Mesendoderm (in vitro differentiated cells): ENCODE results near the gene ATF7IP.

Source experiments
- DNase-seq: peaks from one replicate; pipeline ENCODE4 v3.0.0; 2013
- H2AK5ac ChIP-seq: 2 replicates; pipeline ENCODE4 v1.6.1; 2013; ENCODE audit warnings: low read length, inconsistent platforms
- H2BK120ac ChIP-seq: 2 replicates; pipeline ENCODE4 v1.6.1; 2013; ENCODE audit warnings: low read depth, mild to moderate bottlenecking, low read length, moderate library complexity, mixed read lengths
- H2BK15ac ChIP-seq: replicated peaks from 2 replicates; pipeline ENCODE4 v1.6.1; 2013; ENCODE audit warnings: low read depth, mild to moderate bottlenecking, moderate library complexity
- H2BK5ac ChIP-seq: 2 replicates; pipeline ENCODE4 v1.6.1; 2013; ENCODE audit warnings: low read length, inconsistent platforms
- H3K18ac ChIP-seq: 2 replicates; pipeline ENCODE4 v1.6.1; 2013; ENCODE audit warnings: mild to moderate bottlenecking, low read length, mixed read lengths
- H3K23ac ChIP-seq: one replicate; pipeline ENCODE4 v1.6.1; 2013; ENCODE audit warnings: low read length
- H3K27ac ChIP-seq: 2 replicates; pipeline ENCODE4 v1.5.1; 2013; ENCODE audit warnings: low read depth, mild to moderate bottlenecking, inconsistent platforms, low read length, moderate library complexity
- H3K27me3 ChIP-seq: 2 replicates; pipeline ENCODE4 v1.6.1; 2013; ENCODE audit warnings: low read length, control low read depth, mild to moderate bottlenecking, inconsistent platforms; ENCODE audit not compliant: insufficient read depth, poor library complexity
- H3K36me3 ChIP-seq: 2 replicates; pipeline ENCODE4 v1.6.1; 2013; ENCODE audit warnings: low read length, inconsistent platforms; ENCODE audit not compliant: control insufficient read depth, insufficient read depth
- H3K4ac ChIP-seq: one replicate; pipeline ENCODE4 v1.6.1; 2013; ENCODE audit warnings: low read depth, mild to moderate bottlenecking, low read length, moderate library complexity
- H3K4me1 ChIP-seq: 2 replicates; pipeline ENCODE4 v1.6.1; 2013; ENCODE audit warnings: low read depth, low read length, inconsistent platforms; ENCODE audit not compliant: control insufficient read depth
- H3K4me2 ChIP-seq: 2 replicates; pipeline ENCODE4 v1.6.1; 2013; ENCODE audit warnings: low read length
- H3K4me3 ChIP-seq: 2 replicates; pipeline ENCODE4 v1.5.1; 2013; ENCODE audit warnings: mild to moderate bottlenecking, low read length
- H3K56ac ChIP-seq: one replicate; pipeline ENCODE4 v1.6.1; 2013; ENCODE audit warnings: low read length
- H3K79me1 ChIP-seq: 2 replicates; pipeline ENCODE4 v1.6.1; 2013; ENCODE audit warnings: low read length, inconsistent platforms
- H3K79me2 ChIP-seq: 2 replicates; pipeline ENCODE4 v1.6.1; 2013; ENCODE audit warnings: mild to moderate bottlenecking, low read length; ENCODE audit not compliant: control insufficient read depth, insufficient read depth
- H3K9ac ChIP-seq: 2 replicates; pipeline ENCODE4 v1.6.1; 2013; ENCODE audit warnings: low read length, inconsistent platforms
- H4K5ac ChIP-seq: one replicate; pipeline ENCODE4 v1.6.1; 2013; ENCODE audit warnings: low read length
- H4K8ac ChIP-seq: one replicate; pipeline ENCODE4 v1.6.1; 2013; ENCODE audit warnings: low read depth, mild to moderate bottlenecking, control low read depth, low read length, moderate library complexity
- WGBS: extraction: QIAGEN DNeasy Blood & Tissue Kit; methylation state at CpG from one replicate; pipeline ENCODE4 v1.1.7; 2013; ENCODE audit warnings: low lambda C conversion rate, missing lambda C conversion rate; ENCODE audit not compliant: insufficient coverage; ENCODE audit errors: extremely low coverage; 5-methylcytosine and 5-hydroxymethylcytosine counted together

Gene ATF7IP

DNA sequence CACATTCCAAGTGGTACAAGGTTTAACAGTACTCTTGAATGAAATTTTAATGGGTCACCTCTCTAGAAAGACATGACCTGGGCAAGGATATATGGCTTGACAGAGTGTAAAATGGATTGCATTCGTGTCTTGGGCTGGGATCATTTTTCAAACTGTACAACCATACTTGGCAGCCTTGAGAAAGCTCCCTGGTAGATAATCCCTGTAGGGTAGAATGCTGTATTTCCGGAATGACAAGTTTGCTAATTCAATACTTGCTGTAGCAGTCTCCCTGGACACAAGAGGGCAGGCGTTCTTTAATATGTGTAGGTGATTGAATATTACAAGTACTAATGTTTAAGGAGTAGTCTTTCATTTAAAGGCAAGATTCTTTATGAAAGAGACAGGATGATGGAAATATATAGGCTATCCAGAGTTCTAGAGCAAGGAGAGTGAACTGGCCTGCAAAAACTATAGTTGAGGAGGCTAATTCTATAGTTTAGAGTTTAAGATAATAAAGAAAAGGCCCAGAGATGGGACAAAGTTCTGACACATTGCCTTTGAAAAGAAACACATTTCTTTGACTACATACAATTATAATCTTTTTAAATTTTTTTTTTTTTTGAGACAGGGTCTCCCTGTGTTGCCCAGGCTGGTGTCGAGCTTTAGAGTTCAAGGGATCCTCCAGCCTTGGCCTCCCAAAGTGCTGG lies 148.8 kb downstream of the ATF7IP start:
- Histone ChIP-seq H3K79me2 (no peaks in the 10 kb centered on the region), H3K79me1 (no peaks in the 10 kb centered on the region), H4K5ac (no peak overlapping the region), H2AK5ac (no peak overlapping the region), H3K27me3 (no peaks in the 10 kb centered on the region), H3K4ac (no peak overlapping the region), H3K9ac (no peak overlapping the region), H3K27ac (no peak overlapping the region), H3K56ac (no peak overlapping the region), H4K8ac (no peak overlapping the region), H3K18ac (no peak overlapping the region), H2BK15ac (no peak overlapping the region), H3K4me3 (no peak overlapping the region), H2BK5ac (no peak overlapping the region), H3K4me1 (no peaks in the 10 kb centered on the region), H2BK120ac (no peak overlapping the region), H3K23ac (no peak overlapping the region), H3K36me3 (no peaks in the 10 kb centered on the region), H3K4me2 (no peak overlapping the region)
- DNase-seq = peak; percentile 84
- no CpG with 5 or more reads among the region's 4 CpGs for WGBS

DNA sequence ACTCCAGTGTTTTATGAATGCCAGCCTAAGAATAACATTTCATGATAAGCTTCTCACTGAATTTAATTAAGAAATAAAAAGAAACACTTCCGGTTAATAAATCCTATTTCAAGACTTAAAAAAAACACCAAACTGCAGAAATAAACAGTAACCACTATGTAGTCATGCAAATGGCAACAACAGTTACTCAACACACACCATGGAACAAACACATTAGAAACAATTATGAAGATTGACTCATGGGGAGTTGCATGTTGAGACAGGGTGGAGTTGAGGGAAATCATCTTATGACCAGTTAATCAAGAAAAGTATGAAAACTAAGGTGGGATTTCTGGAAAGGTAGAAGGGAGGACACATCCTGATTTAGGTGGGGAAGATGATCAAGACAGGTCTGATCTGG lies 149.5 kb downstream of the ATF7IP start:
- Histone ChIP-seq H3K4me3 (no peak overlapping the region), H2BK5ac (no peak overlapping the region), H3K27ac (no peak overlapping the region), H3K18ac (no peak overlapping the region), H3K27me3 (no peaks in the 10 kb centered on the region), H3K79me1 (no peaks in the 10 kb centered on the region), H3K23ac (no peak overlapping the region), H3K56ac (no peak overlapping the region), H3K9ac (no peak overlapping the region), H3K4me1 (no peaks in the 10 kb centered on the region), H3K79me2 (no peaks in the 10 kb centered on the region), H2AK5ac (no peak overlapping the region), H4K8ac (no peak overlapping the region), H2BK15ac (no peak overlapping the region), H3K4ac (no peak overlapping the region), H3K4me2 (no peak overlapping the region), H4K5ac (no peak overlapping the region), H2BK120ac (no peak overlapping the region), H3K36me3 (no peaks in the 10 kb centered on the region)
- DNase-seq = no peak
- no CpG with 5 or more reads among the region's 1 CpG for WGBS

DNA sequence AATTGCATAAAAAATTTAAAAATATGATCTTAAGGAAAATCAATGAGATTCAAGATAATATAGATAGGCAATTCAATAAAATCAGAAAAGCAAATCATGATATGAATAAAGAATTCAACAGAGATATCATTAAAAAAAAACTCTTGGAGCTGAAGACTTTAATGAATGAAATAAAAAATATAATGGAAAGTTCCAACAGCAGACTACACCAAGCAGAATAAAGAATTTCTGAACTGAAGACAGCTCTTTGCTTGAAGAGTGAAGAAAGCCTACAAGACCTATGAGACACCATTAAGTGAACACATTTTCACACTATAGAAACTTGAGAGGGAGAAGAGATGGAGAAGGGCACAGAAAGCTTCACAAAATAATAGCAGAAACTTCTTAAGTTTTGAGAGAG lies 156.3 kb downstream of the ATF7IP start:
- H3K79me1 ChIP-seq = no peaks in the 10 kb centered on the region
- no peak overlapping the region for H4K5ac ChIP-seq
- H3K4me2 ChIP-seq = no peak overlapping the region
- H3K4ac ChIP-seq = no peak overlapping the region
- H3K27me3 ChIP-seq = no peaks in the 10 kb centered on the region
- no peaks in the 10 kb centered on the region for H3K4me1 ChIP-seq
- H2BK5ac ChIP-seq = no peak overlapping the region
- H3K18ac ChIP-seq = no peak overlapping the region
- no peak for DNase-seq
- H2BK120ac ChIP-seq = no peak overlapping the region
- H2AK5ac ChIP-seq = no peak overlapping the region
- no peak overlapping the region for H3K27ac ChIP-seq
- H3K56ac ChIP-seq = no peak overlapping the region
- no peaks in the 10 kb centered on the region for H3K79me2 ChIP-seq
- no peak overlapping the region for H3K4me3 ChIP-seq
- no peak overlapping the region for H2BK15ac ChIP-seq
- H4K8ac ChIP-seq = no peak overlapping the region
- H3K36me3 ChIP-seq = no peaks in the 10 kb centered on the region
- no peak overlapping the region for H3K23ac ChIP-seq
- H3K9ac ChIP-seq = no peak overlapping the region

DNA sequence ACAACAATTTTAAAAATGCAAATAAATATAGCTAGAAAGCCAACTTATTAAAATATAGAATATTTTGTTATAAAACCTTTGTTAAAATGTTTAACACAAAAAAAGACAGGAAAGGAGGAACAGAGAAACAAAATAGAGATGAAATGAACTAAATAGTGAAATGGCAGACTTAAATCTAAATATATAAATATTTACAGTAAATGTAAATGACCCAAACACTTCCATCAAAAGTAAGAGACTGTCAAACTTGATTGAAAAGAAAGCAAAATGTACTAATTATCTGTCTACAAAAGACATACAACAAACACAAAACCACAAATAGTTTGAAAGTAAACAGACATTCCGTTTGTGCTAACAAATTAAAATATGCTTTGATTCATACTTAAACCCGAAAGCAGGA lies 160.5 kb downstream of the ATF7IP start:
- no CpG with 5 or more reads among the region's 2 CpGs for WGBS
- H2BK120ac ChIP-seq = no peak overlapping the region

DNA sequence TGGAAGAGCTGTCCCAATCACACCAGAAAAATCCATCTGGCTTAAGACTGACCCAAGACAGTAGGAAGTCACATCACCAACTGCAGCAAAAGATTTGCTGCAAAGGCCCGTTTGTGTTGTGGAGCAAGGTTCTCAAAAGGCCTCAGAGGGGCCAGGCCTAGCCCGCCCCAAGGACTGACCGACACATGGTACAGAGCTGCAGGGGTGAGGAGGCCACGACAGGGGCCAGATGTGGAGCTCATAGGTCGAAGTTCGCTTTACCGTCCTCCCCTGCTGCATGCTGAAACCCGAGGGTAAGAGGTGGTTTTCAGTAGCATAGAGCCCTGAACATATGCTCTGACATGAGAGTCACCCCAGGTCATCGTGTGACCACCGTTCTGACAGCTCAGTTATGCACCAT lies 166.7 kb downstream of the ATF7IP start:
- Histone ChIP-seq H3K27me3 (no peaks in the 10 kb centered on the region), H3K9ac (no peak overlapping the region), H2BK5ac (no peak overlapping the region), H2BK15ac (no peak overlapping the region), H3K79me2 (no peaks in the 10 kb centered on the region), H3K18ac (no peak overlapping the region), H3K56ac (no peak overlapping the region), H4K8ac (no peak overlapping the region), H3K4ac (no peak overlapping the region), H3K4me2 (no peak overlapping the region), H2BK120ac (no peak overlapping the region), H3K23ac (no peak overlapping the region), H2AK5ac (no peak overlapping the region), H4K5ac (no peak overlapping the region), H3K4me1 (peaks cover 2% of the 10 kb centered on the region), H3K4me3 (no peak overlapping the region), H3K27ac (no peak overlapping the region), H3K79me1 (no peaks in the 10 kb centered on the region), H3K36me3 (no peaks in the 10 kb centered on the region)
- no CpG with 5 or more reads among the region's 10 CpGs for WGBS
- no peak for DNase-seq

More for the DNA sequence above, 160.5 kb downstream of the ATF7IP start:
- DNase-seq = no peak
- Histone ChIP-seq H2BK15ac (no peak overlapping the region), H3K56ac (no peak overlapping the region), H3K4ac (no peak overlapping the region), H4K8ac (no peak overlapping the region), H3K23ac (no peak overlapping the region), H3K79me1 (no peaks in the 10 kb centered on the region), H3K36me3 (no peaks in the 10 kb centered on the region), H2AK5ac (no peak overlapping the region), H3K18ac (no peak overlapping the region), H2BK5ac (no peak overlapping the region), H3K27me3 (no peaks in the 10 kb centered on the region), H3K4me1 (peaks cover 2% of the 10 kb centered on the region), H3K9ac (no peak overlapping the region), H3K4me2 (no peak overlapping the region), H3K79me2 (no peaks in the 10 kb centered on the region), H3K27ac (no peak overlapping the region), H3K4me3 (no peak overlapping the region), H4K5ac (no peak overlapping the region)

DNA sequence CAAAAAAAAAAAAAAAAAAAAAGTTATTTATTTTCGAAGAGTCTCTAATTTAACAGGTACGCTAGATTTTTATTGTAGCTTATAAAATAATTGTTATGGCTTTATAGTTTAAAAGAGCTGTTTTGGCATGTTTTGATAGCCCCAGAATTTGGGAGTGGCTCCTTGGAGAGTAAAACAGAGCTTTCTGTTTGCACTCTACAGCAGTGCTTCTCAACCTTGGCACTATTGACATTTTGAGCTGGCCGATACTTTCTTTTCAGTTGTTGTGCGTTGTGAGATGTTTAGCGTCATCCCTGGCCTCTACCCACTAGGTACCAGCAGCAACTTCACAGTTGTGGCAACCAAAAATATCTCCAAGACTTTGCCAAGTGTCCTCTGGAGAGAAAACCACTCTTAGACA lies 171.6 kb downstream of the ATF7IP start:
- H3K4me1 ChIP-seq = no peaks in the 10 kb centered on the region
- H2AK5ac ChIP-seq = no peak overlapping the region

More for the DNA sequence above, 171.6 kb downstream of the ATF7IP start:
- Histone ChIP-seq H3K79me1 (no peaks in the 10 kb centered on the region), H3K27me3 (no peaks in the 10 kb centered on the region), H4K8ac (no peak overlapping the region), H3K56ac (no peak overlapping the region), H3K4me3 (no peak overlapping the region), H3K9ac (no peak overlapping the region), H3K4me2 (no peak overlapping the region), H2BK5ac (no peak overlapping the region), H2BK120ac (no peak overlapping the region), H2BK15ac (no peak overlapping the region), H3K27ac (no peak overlapping the region), H3K18ac (no peak overlapping the region), H3K79me2 (no peaks in the 10 kb centered on the region), H3K36me3 (no peaks in the 10 kb centered on the region), H3K23ac (no peak overlapping the region), H3K4ac (no peak overlapping the region), H4K5ac (no peak overlapping the region)
- no peak for DNase-seq
- WGBS = no CpG with 5 or more reads among the region's 5 CpGs
